Measurements from ENCODE around the gene PSPC1.
A peak's percentile ranks its signal among the peaks of the same experiment; 100 is the strongest.
"Not testable (repeated sequence)": the region's sequence is repeated elsewhere in the genome, so short reads cannot be mapped to it uniquely, and the experiment has no call there.

Gene PSPC1

GRCh38 chr13:19763618-19764017 is 19.1 kb downstream of the PSPC1 start:
- no peak for DNase-seq

GRCh38 chr13:19759669-19760068 is 23.1 kb downstream of the PSPC1 start:
- DNase-seq = no peak

GRCh38 chr13:19742643-19743042 is 40.1 kb downstream of the PSPC1 start:
- DNase-seq = no peak

- peak; percentile 17 for DNase-seq
Observed at GRCh38 chr13:19737844-19738557, 44.7 kb downstream of the PSPC1 start.

- peak; percentile 38 for DNase-seq
Observed at GRCh38 chr13:19726611-19727010, 56.1 kb downstream of the PSPC1 start.

GRCh38 chr13:19725320-19725719 is 57.4 kb downstream of the PSPC1 start:
- no peak for DNase-seq

GRCh38 chr13:19720039-19720438 is 62.7 kb downstream of the PSPC1 start:
- no peak for DNase-seq

GRCh38 chr13:19713186-19713965 is 69.4 kb downstream of the PSPC1 start:
- DNase-seq = peak; percentile 77

- DNase-seq = not testable (repeated sequence)
Observed at GRCh38 chr13:19709782-19710181, 73.0 kb downstream of the PSPC1 start.

GRCh38 chr13:19709039-19709438 is 73.7 kb downstream of the PSPC1 start:
- not testable (repeated sequence) for DNase-seq

GRCh38 chr13:19704256-19704655 is 78.5 kb downstream of the PSPC1 start:
- DNase-seq = not testable (repeated sequence)

- peak; percentile 22 for DNase-seq
Observed at GRCh38 chr13:19701619-19702018, 81.1 kb downstream of the PSPC1 start.

GRCh38 chr13:19700963-19701362 is 81.8 kb downstream of the PSPC1 start:
- not testable (repeated sequence) for DNase-seq

- no peak for DNase-seq
Observed at GRCh38 chr13:19695829-19696228, 86.9 kb downstream of the PSPC1 start.

- DNase-seq = peak; percentile 40
Observed at GRCh38 chr13:19695428-19695827, 87.3 kb downstream of the PSPC1 start.

- peak; percentile 11 for DNase-seq
Observed at GRCh38 chr13:19691447-19691846, 91.3 kb downstream of the PSPC1 start.

- DNase-seq = no peak
Observed at GRCh38 chr13:19685437-19685836, 97.3 kb downstream of the PSPC1 start.

- DNase-seq = no peak
Observed at GRCh38 chr13:19685034-19685433, 97.7 kb downstream of the PSPC1 start.

- no peak for DNase-seq
Observed at GRCh38 chr13:19681517-19681916, 101.2 kb downstream of the PSPC1 start.

GRCh38 chr13:19680751-19681150 is 102.0 kb downstream of the PSPC1 start:
- DNase-seq = peak; percentile 46

GRCh38 chr13:19676168-19676567 is 106.6 kb downstream of the PSPC1 start:
- no peak for DNase-seq

- DNase-seq = no peak
Observed at GRCh38 chr13:19674898-19675297, 107.8 kb downstream of the PSPC1 start.

- no peak for DNase-seq
Observed at GRCh38 chr13:19673473-19674430, 109.0 kb downstream of the PSPC1 start.

Data from fibroblast of skin of right biceps (primary cell).